ENCODE measurements around the gene MAN2A1.

- TF ChIP-seq CTCF (conservative IDR thresholded peaks at IDR 0.05; ENCODE audit: low read length) (no peak), EZH2phosphoT487 (IDR thresholded peaks at IDR 0.05; ENCODE audit: borderline replicate concordance, low read depth, low read length) (no peak)
These were observed 144.2 kb downstream of the MAN2A1 start for GRCh38 chr5:109833946-109834345.
